Esophagus muscularis mucosa (tissue), 2 donors: ENCODE measurements around the gene TACC2.

Experiments
- EP300 ChIP-seq: sonication (generic); formaldehyde crosslinking; IDR thresholded peaks from one replicate; pipeline ENCODE4 v1.6.1; 2017; ENCODE audit warnings: antibody characterized with exemption
- POLR2A ChIP-seq: fragments of 450-650 bp; IDR thresholded peaks from one replicate; pipeline ENCODE4 v1.6.1; 2017; ENCODE audit warnings: antibody characterized with exemption, moderate library complexity, mild to moderate bottlenecking, low read depth

DNA sequence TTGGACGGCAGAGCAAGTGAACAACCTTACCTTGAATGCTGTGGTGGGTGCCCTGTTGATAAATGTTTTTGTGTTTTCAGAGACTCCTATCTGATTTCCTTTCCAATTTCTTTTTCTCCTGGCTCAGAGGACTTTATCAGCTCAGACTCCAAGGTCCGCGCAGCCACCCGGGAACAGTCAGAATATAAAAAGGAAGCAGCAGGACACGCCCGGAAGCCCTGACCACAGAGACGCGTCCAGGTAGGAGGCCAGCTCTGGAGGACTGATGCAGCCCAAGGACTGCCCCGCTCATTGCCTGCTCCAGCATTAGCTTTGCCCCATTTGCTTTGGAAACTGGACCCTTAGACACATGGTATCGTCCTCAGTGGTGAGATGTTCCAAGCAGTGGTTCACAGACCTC is 61.3 kb downstream of the TACC2 start:
- TF ChIP-seq EP300 (no peak), POLR2A (no peak)
